Activated CD4-positive, alpha-beta T cell treated with anti-CD3 and anti-CD28 coated beads, Interleukin-2, amount 50 U/mL, for 4 hours (primary cell): ENCODE measurements around the gene NIPA2.
A peak's percentile ranks its signal among the peaks of the same experiment; 100 is the strongest.
"Not testable (repeated sequence)": the region's sequence is repeated elsewhere in the genome, so short reads cannot be mapped to it uniquely, and the experiment has no call there.

Experiments used
- DNase-seq, 2 experiments: peaks; one replicate each; pipeline ENCODE4 v3.0.0-alpha.2; 2020

NIPA2 gene

DNA sequence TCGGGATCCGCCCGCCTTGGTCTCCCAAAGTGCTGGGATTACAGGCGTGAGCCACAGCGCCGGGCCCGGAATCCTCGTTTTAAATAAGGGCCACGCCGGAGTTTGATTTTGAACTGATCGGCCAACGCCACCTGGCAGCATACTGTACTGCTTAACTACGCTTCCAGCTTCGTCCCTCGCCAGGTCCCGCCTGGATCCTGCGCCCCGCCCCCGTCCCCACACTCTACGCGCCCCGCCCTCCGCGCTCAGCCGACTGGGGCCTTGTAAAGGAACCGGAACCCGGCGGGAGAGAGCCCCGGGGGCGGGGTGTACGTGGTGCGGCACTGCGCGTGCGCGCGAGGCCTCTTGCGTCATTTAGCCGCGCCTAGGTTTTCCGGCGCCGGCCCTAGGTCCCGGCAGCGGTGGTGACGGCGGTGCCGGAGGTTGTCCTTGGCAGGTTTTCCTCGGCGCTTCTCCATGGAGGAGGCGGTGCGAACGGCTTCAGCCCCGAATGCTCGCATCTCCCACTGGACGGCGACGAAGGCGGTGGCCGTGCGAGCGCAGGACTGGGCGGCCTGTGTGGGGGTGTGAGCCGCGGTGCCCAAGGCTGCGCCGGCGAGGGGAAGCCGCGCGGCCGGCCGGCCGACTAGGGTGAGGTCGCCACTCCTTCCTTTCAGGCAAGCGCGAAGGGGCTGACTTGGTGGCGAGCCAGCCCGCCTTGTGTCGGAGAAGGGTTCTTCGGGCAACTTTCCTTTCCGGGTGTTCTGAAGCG is at the start of gene NIPA2:
TSS of gene NIPA2 (plus strand) at position 375 of the 751 bp plus-strand sequence. CDS start 13,066 bp downstream, outside the sequence.
- peak; percentile 97 to 98 for DNase-seq

GRCh38 chr15:22794063-22794462 is 44.4 kb upstream of the NIPA2 start:
- DNase-seq, result no peak

DNA sequence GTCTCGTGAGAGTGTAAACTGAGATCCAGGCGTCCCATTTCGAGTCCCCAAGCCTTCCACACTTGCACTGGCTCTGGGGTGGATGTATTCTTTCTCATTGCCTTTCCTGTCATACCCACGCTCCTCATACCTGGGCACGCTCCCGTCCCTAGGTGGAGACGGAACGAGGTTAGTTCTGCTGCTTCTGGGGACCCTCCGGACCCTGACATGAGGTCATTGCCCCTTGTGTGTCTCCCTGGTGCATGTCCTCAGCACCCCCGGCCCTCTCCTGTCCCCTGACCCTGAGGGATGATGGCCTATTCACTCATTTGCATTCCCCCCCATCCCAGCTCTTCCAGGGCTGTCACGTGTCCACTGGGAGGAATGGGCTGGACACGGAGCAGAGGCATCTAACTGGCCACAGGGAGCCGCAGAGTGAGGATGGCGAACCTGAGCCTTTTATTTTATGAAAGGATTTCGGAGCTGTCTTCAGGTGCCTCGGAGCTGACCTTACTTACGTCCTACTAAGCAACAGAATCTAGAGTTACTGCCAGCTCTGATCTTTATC is 43.8 kb upstream of the NIPA2 start:
- no peak for DNase-seq

- no peak for DNase-seq
Observed at GRCh38 chr15:22795206-22796063, 43.0 kb upstream of the NIPA2 start.

DNA sequence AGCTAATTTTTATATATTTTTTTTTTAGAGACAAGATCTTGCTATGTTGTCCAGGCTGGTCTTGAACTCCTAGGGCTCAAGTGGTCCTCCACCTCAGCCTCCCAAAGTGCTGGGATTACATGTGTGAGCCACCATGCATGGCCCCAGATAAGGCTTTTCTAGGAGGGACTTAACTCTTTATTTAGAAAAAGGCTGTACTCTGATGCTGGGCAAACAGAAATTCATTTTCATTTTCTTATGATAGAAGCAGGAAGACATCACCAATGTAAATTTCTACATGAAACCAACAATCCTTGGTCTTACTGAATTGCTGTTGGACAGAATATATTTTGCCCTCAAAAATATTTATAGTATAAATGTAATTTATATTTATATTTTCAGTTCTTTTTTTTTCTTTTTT is 42.4 kb upstream of the NIPA2 start:
- no peak for DNase-seq

DNA sequence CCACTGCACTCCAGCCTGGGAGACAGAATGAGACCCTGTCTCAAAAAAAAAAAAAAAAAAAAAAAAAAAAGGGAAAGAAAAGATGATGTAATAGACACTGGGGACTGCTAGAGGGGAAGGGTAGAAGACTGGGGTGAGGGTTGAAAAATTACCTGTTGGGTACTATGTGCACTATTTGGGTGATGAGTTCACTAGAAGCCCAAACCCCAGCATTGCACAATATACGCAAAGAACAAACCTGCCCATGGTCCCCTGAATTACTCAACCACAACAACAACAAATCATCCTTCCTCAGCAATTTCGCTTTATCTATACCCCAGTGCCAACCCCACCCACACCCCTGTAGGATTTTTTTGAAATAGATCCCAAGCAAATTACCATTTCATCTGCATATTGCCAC is 38.6 kb upstream of the NIPA2 start:
- no peak for DNase-seq

GRCh38 chr15:22803006-22803405 is 35.5 kb upstream of the NIPA2 start:
- DNase-seq, result not testable (repeated sequence)

DNA sequence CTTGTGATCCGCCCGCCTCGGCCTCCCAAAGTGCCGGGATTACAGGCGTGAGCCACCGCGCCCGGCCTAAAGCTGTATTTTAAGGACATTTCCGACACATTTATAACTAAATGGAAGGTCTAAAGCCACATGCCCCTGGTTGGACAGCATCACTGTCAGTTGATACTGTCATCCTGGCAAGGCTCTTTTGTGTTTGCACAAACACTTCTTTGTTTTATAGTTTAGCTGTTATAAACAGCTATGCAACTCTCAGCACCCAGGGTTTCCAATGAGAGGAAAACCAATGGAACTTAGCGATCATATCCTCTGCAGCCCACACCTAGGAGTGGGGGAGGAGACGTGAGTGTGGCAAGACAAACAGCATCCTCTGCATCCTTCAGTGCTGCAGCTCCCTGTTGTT is 32.3 kb upstream of the NIPA2 start:
- no peak for DNase-seq

- no peak for DNase-seq
Observed at GRCh38 chr15:22806664-22807063, 31.8 kb upstream of the NIPA2 start.

DNA sequence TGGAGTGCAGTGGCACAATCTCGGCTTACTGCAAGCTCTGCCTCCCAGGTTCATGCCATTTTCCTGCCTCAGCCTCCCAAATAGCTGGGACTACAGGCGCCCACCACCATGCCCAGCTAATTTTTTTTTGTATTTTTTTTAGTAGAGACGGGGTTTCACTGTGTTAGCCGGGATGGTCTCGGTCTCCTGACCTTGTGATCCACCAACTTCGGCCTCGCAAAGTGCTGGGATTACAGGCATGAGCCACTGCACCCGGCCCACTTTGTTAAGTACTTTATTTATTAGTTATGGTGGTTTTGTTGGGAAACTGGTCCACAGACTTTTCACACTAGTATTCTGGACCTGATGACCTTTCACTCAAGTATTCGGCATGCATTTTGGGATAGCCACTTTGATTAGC is 30.6 kb upstream of the NIPA2 start:
- not testable (repeated sequence) for DNase-seq

DNA sequence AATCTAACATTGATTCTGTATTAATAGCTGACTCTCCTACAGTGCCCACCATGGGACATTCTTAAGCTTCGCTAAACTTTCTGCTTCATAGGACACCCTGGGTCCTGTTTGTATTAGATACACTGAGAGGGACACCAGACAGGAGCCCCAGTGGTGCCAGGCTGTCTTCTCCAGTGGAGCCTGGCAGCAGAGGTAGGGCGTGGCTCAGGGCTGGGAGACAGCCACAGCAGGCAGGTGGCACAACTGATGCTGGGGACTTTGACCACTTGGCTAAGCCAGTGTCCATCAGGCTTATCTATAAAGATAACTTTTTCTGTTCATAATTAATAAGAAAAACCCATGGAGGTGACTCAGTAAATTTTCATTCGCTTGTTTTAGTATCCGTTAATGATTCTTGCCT is 30.2 kb upstream of the NIPA2 start:
- DNase-seq, result no peak

DNA sequence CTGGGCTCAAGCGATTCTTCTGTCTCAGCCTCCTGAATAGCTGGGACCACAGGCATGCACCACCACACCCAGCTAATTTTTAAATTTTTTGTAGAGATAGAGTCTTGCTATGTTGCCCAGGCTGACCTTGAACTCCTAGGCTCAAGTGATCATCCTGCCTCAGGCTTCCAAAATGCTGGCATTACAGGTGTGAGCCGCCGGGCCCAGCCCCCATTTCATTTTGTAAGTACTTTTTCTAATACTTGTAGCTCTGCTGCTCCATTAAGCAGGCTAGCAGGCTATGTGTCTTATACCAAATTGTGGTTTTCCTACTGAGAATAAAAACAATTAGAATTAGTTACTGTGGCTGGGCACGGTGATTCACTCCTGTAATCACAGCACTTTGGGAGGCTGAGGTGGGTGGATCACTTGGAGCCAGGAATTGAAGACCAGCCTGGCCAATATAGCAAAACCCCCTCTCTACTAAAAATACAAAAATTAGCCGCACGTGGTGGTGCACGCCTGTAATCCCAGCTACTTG is 29.6 kb upstream of the NIPA2 start:
- no peak for DNase-seq

- DNase-seq, result no peak
Observed at GRCh38 chr15:22810033-22810852, 28.2 kb upstream of the NIPA2 start.

DNA sequence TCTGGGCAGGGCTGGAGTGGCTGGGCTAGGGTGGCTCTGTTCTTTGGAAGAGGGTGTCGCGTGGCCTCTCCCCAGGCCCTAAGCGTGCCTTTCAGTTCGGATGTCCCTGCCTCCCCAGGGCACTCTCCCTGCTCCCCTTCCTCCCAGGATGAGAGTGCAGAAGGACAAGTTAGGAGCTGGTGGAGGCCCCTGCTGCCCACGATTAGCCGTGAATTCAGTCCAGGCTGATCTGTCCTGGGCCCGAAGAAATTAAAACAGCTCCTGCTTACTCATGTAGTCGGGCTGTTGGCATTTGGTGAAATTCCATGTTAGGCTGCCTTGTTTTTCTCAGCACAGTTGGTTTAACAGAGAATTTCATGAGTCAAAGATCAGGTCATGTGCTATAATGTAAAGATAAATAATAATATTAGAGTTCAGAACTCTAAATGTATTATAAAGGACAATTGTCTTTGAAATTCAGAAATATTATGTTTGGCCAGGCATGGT is 27.6 kb upstream of the NIPA2 start:
- DNase-seq, result no peak

DNA sequence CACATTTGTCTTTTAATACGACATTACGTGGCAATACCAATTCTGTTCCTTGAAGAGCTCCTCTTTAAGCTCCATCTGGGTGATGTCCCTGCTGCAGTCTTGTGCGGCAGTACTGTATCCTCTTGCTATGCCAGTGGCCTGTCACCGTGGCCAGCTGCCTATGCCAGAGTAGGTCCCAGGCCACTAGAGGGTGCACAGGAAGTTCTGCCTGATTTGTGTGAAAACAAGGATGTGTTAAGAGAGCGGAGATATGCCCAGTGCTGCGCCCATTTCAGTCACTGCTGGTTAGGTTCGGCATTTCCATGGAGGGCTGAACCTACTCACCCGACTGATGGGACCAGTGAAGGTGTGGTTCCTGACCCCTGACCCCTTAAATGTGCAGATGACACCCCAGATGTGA is 26.8 kb upstream of the NIPA2 start:
- no peak for DNase-seq

DNA sequence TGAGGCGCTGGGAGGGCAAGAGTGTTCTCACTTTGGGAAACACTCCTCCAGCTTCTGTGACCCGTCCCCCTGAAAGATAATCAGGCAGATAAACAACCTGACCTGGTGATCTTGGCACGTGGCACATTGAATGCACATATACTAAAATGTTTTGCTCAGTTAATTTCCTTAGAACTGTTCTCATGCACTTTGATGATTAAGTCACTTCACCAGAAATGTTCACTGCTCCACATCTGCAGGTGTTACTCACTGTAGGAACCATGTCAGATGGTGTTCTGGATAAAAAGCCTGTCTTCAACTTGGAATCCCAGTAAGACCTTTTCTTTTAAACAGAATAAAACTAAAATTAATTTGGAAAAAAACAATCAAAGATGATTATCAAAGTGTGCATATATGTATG is 24.6 kb upstream of the NIPA2 start:
- no peak for DNase-seq

DNA sequence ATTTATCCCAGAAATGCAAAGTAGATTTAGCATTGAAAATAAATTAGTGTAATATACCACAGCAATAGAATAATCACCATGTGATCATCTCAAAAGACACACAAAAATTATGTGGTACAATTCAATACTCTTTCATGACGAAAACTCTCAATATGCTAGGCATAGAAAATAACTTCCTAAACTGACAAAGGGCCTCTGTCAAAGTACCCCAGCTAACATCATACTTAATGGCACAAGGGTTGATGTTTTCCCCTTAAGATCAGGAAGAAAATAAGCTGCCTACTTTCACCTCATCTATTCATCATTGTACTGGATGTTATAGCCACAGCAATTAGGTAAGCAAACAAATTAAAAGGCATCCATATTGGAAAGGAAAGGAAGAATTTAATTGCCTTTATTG is 22.7 kb upstream of the NIPA2 start:
- no peak for DNase-seq

DNA sequence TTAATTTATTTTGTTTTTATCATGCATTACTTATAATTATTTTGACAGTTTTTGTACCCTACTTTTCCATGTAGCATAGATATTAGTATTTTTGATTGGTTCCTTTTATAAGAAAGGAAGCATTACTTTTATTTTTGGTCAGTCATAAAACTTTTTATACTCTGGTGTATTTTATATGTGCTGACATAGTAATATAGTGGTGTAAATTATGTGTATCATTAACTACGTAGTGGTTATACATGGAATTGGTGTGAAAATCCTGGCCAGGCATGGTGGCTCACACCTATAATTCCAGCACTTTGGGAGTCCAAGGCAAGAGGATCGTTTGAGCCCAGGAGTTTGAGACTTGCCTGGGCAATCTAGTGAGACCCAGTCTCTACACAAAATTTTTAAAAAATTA is 18.8 kb upstream of the NIPA2 start:
- DNase-seq, result no peak

GRCh38 chr15:22823495-22824128 is 14.9 kb upstream of the NIPA2 start:
- no peak for DNase-seq

DNA sequence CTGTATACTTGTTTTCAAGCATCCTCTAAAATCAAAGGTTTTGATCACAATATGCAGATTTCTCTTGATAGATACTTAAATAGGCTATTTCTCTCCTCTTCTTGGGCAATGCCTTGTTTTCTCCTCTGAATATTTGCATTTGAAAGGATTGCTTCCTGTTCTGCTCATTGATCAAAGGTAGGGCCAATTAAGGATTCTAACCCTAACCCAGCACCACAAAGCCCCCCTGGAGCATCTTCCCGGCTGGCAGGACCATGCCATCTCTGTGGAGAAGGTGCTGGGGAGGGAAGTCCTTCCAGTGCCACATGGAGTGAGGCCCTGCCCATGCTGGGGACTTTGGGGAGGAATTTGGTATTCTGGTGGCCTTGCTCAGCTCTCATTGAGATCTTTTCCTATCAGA is 11.3 kb upstream of the NIPA2 start:
- no peak for DNase-seq

DNA sequence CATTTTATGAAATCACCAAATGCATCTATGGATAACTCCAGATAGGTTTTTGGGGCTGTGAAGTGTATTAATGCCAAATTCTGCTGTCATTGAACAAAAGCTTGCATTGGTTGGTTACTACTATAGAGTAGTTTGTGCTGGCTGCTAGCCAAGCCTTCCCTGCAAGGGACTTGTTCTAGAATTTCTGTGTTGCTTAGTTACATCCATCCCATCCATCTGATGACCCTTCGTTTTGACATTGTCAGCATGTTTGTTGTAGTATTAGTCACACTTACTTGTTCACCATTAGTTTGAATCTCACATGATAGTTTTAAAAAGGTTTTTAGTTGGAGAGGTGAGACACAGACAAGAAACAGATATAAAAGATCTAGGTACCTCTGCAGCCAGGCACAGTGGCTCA is 7.0 kb upstream of the NIPA2 start:
- DNase-seq, result no peak

DNA sequence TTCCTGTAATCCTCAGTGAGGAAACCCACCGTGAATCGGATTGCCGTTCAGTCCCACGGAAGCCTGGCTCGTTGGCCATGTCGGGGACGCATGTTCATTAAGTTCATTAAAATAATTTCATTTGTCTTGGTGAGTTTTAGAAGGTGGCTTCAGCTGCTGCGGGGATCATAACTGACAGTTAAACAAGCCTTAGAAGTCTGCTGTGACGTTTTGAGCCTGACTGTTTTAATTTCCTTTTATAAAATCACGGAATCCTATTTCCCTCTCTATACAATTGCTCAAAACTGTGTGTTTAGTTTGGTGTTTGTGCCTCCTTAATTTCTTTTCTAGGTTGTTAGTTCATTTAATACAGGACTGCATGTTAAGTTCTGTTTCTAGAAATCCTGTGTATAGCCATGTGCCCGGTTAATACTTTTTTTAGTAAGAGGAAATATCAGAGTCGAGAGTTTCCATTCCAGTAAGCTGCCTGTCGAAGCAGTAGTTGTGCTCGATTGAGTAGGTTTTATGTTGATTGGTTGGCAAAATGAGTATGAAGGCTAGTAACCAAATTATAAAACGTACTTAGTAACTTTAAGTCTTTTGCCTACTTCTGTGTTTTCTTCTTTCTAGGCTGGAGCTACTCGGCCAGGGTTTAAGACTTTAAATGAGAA is 705 bp downstream of the NIPA2 start:
- no peak for DNase-seq
